ENCODE results near the gene HS3ST4. TPM values are rescaled to one million over a fixed set of nuclear protein-coding genes. Genes with fewer than 3 reads are reported as not detected.

HS3ST4 gene
- polyA plus RNA-seq, 1 donor from 2014 or later = 13.0 TPM

GRCh38 chr16:25959221-25959620 lies 267.5 kb downstream of the HS3ST4 start:
- no peaks in the 10 kb centered on the region for H3K9me3 ChIP-seq (ENCODE audit: low read length)
- no peaks in the 10 kb centered on the region for H3K9me2 ChIP-seq (ENCODE audit: insufficient read depth, low read length)
- no peaks in the 10 kb centered on the region for H3K27me3 ChIP-seq (ENCODE audit: insufficient read depth, low read depth, low read length)
- no peak overlapping the region for H3K4me2 ChIP-seq (ENCODE audit: low read length)
- no peaks in the 10 kb centered on the region for H4K20me1 ChIP-seq (ENCODE audit: insufficient read depth)
- no peaks in the 10 kb centered on the region for H3K79me2 ChIP-seq (replicated peaks; ENCODE audit: insufficient read depth, low read length)
- no peak overlapping the region for H2AFZ ChIP-seq (ENCODE audit: low read depth, low read length)
- H3K27ac ChIP-seq (ENCODE audit: low read length) = no peak overlapping the region
- H3K9ac ChIP-seq (ENCODE audit: low read length) = no peak overlapping the region
- TF ChIP-seq POLR2AphosphoS5 (IDR thresholded peaks at IDR 0.05) = no peak
- TF ChIP-seq, protein P1, sequence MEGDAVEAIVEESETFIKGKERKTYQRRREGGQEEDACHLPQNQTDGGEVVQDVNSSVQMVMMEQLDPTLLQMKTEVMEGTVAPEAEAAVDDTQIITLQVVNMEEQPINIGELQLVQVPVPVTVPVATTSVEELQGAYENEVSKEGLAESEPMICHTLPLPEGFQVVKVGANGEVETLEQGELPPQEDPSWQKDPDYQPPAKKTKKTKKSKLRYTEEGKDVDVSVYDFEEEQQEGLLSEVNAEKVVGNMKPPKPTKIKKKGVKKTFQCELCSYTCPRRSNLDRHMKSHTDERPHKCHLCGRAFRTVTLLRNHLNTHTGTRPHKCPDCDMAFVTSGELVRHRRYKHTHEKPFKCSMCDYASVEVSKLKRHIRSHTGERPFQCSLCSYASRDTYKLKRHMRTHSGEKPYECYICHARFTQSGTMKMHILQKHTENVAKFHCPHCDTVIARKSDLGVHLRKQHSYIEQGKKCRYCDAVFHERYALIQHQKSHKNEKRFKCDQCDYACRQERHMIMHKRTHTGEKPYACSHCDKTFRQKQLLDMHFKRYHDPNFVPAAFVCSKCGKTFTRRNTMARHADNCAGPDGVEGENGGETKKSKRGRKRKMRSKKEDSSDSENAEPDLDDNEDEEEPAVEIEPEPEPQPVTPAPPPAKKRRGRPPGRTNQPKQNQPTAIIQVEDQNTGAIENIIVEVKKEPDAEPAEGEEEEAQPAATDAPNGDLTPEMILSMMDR (IDR thresholded peaks at IDR 0.05; ENCODE audit: poor library complexity, severe bottlenecking) = no peak
- TF ChIP-seq, protein P2, sequence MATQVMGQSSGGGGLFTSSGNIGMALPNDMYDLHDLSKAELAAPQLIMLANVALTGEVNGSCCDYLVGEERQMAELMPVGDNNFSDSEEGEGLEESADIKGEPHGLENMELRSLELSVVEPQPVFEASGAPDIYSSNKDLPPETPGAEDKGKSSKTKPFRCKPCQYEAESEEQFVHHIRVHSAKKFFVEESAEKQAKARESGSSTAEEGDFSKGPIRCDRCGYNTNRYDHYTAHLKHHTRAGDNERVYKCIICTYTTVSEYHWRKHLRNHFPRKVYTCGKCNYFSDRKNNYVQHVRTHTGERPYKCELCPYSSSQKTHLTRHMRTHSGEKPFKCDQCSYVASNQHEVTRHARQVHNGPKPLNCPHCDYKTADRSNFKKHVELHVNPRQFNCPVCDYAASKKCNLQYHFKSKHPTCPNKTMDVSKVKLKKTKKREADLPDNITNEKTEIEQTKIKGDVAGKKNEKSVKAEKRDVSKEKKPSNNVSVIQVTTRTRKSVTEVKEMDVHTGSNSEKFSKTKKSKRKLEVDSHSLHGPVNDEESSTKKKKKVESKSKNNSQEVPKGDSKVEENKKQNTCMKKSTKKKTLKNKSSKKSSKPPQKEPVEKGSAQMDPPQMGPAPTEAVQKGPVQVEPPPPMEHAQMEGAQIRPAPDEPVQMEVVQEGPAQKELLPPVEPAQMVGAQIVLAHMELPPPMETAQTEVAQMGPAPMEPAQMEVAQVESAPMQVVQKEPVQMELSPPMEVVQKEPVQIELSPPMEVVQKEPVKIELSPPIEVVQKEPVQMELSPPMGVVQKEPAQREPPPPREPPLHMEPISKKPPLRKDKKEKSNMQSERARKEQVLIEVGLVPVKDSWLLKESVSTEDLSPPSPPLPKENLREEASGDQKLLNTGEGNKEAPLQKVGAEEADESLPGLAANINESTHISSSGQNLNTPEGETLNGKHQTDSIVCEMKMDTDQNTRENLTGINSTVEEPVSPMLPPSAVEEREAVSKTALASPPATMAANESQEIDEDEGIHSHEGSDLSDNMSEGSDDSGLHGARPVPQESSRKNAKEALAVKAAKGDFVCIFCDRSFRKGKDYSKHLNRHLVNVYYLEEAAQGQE (IDR thresholded peaks at IDR 0.05; ENCODE audit: borderline replicate concordance) = no peak
- no peak for TF ChIP-seq MXI1 (conservative IDR thresholded peaks at IDR 0.05; ENCODE audit: poor library complexity, severe bottlenecking)
- TF ChIP-seq TAF1 (IDR thresholded peaks at IDR 0.05; ENCODE audit: low read depth) = no peak
- TF ChIP-seq RAD21 (conservative IDR thresholded peaks at IDR 0.05) = no peak
- TF ChIP-seq SMC3 (conservative IDR thresholded peaks at IDR 0.05; ENCODE audit: poor library complexity) = no peak
- TF ChIP-seq EZH2 (IDR thresholded peaks at IDR 0.05; ENCODE audit: borderline replicate concordance, insufficient read depth, low read length, poor library complexity, severe bottlenecking) = no peak
- TF ChIP-seq EP300 (conservative IDR thresholded peaks at IDR 0.05; ENCODE audit: poor library complexity, severe bottlenecking) = no peak
- H3K4me3 ChIP-seq (ENCODE audit: low read length) = no peak overlapping the region
- H3K36me3 ChIP-seq (ENCODE audit: insufficient read depth, low read length) = no peaks in the 10 kb centered on the region
- H3F3A ChIP-seq (ENCODE audit: insufficient read depth, low read length, poor library complexity, severe bottlenecking) = no peaks in the 10 kb centered on the region

GRCh38 chr16:25966172-25967097 lies 274.7 kb downstream of the HS3ST4 start:
- Histone ChIP-seq H4K20me1 (ENCODE audit: insufficient read depth) (no peaks in the 10 kb centered on the region), H3K9me2 (ENCODE audit: insufficient read depth, low read length) (no peaks in the 10 kb centered on the region), H3K27ac (ENCODE audit: low read length) (no peak overlapping the region), H3K9ac (ENCODE audit: low read length) (no peak overlapping the region), H3K4me3 (ENCODE audit: low read length) (no peak overlapping the region), H2AFZ (ENCODE audit: low read depth, low read length) (no peak overlapping the region), H3F3A (ENCODE audit: insufficient read depth, low read length, poor library complexity, severe bottlenecking) (no peaks in the 10 kb centered on the region), H3K27me3 (ENCODE audit: insufficient read depth, low read depth, low read length) (no peaks in the 10 kb centered on the region), H3K4me2 (ENCODE audit: low read length) (no peak overlapping the region), H3K36me3 (ENCODE audit: insufficient read depth, low read length) (no peaks in the 10 kb centered on the region), H3K9me3 (ENCODE audit: low read length) (no peaks in the 10 kb centered on the region), H3K79me2 (replicated peaks; ENCODE audit: insufficient read depth, low read length) (no peaks in the 10 kb centered on the region)
- TF ChIP-seq RAD21 (conservative IDR thresholded peaks at IDR 0.05) = no peak
- TF ChIP-seq SMC3 (conservative IDR thresholded peaks at IDR 0.05; ENCODE audit: poor library complexity) = no peak
- TF ChIP-seq, protein P2 (IDR thresholded peaks at IDR 0.05; ENCODE audit: borderline replicate concordance) = no peak
- no peak for TF ChIP-seq EZH2 (IDR thresholded peaks at IDR 0.05; ENCODE audit: borderline replicate concordance, insufficient read depth, low read length, poor library complexity, severe bottlenecking)
- no peak for TF ChIP-seq POLR2AphosphoS5 (IDR thresholded peaks at IDR 0.05)
- TF ChIP-seq, protein P1 (IDR thresholded peaks at IDR 0.05; ENCODE audit: poor library complexity, severe bottlenecking) = no peak
- no peak for TF ChIP-seq MXI1 (conservative IDR thresholded peaks at IDR 0.05; ENCODE audit: poor library complexity, severe bottlenecking)
- no peak for TF ChIP-seq TAF1 (IDR thresholded peaks at IDR 0.05; ENCODE audit: low read depth)
- no peak for TF ChIP-seq EP300 (conservative IDR thresholded peaks at IDR 0.05; ENCODE audit: poor library complexity, severe bottlenecking)

Measured in neural cell (in vitro differentiated cells).